LNCaP clone FGC (cell line): ENCODE measurements around the gene KCNIP4.
A peak's percentile ranks its signal among the peaks of the same experiment; 100 is the strongest.
"Not testable (repeated sequence)": the region's sequence is repeated elsewhere in the genome, so short reads cannot be mapped to it uniquely, and the experiment has no call there.

Experiments used
- DNase-seq: peaks from one replicate; pipeline ENCODE4 v3.0.0-alpha.2; 2011; ENCODE audit warnings: low read depth
- H3K4me3 ChIP-seq: 2 replicates; pipeline ENCODE4 v1.5.1; 2011; ENCODE audit warnings: mild to moderate bottlenecking, low read depth, low read length, control low read depth
- CTCF ChIP-seq: IDR thresholded peaks from 2 replicates; pipeline ENCODE4 v1.5.1; 2012; ENCODE audit warnings: mild to moderate bottlenecking; ENCODE audit not compliant: control insufficient read depth, insufficient read depth; ENCODE audit errors: extremely low read depth

KCNIP4 gene

DNA sequence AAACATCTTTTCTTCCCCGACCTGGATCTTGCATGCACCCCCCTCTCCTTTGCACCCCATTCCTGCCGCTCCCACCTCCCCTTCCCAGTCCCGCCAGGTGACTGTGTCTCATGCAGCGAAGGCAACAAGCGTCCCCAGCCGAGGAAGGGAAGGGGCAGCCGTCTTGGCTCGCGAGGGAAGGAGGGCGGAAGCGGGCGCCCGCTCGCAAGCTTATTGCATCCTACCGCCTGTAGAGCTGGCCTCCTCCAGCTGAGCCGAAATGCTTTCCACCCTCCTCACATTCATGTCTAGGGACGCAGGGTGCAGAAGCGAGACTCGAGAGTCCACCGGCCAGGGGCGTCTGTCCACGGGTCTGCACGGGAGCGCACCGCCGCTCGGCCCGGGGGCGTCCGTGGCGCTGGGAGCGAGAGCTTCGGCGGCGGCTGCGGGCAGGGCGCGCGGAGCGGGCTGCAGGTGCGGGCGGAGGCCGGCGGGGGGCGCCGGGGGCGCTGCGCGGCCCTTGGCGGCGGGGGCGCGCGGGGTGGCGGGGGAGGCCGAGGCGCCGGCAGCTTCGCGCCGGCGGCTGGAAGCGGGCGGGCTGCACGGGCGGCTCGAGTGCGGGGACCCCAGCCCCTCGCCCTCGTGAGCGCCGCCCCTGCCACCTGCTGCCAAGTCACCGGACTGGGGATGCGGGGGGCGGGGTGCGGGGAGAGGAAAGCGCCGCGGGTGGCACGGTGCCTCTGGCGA is at the start of gene KCNIP4:
TSS of gene KCNIP4 (minus strand) at position 426 of the 726 bp plus-strand sequence.
- TF ChIP-seq CTCF = 0 out of 2 replicates have a peak, but pooled peaks have one; percentile 15

DNA sequence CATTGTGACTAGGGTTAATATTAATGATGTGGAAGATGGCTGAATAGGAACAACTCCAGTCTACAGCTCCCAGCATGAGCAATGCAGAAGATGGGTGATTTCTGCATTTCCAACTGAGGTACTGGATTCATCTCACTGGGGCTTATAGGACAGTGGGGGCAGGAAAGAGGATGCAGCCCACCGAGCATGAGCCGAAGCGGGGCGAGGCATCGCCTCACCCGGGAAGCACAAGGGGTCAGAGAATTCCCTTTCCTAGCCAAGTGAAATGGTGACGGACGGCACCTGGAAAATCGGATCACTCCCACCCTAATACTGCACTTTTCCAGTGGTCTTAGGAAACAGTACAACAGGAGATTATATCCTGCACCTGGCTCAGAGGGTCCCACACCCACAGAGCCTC is 48.0 kb upstream of the KCNIP4 start:
- H3K4me3 ChIP-seq, DNase-seq: not testable (repeated sequence)

More for the DNA sequence above, at the start of gene KCNIP4:
- no peak within 1 kb of the TSS for H3K4me3 ChIP-seq
- DNase-seq = no peak

DNA sequence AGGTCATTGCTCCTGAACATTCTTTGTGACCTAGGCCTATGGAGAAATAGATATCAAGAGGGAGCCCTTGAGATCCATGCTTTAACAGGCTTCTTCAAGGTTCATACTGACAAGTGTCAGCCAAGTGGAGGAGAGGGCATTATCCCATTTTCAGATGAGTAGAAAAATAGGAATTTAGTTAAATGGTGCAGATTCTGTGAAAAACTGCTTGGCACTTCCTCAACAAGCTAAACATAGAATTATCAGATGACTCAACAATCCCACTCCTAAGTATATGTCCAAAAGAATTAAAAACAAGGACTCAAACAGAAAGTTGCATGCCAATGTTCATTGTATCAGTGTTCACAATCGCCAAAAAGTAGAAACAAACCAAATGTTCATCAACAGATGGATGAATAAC is 43.8 kb upstream of the KCNIP4 start:
- TF ChIP-seq CTCF = no peak
- no peak overlapping the region for H3K4me3 ChIP-seq
- no peak for DNase-seq

DNA sequence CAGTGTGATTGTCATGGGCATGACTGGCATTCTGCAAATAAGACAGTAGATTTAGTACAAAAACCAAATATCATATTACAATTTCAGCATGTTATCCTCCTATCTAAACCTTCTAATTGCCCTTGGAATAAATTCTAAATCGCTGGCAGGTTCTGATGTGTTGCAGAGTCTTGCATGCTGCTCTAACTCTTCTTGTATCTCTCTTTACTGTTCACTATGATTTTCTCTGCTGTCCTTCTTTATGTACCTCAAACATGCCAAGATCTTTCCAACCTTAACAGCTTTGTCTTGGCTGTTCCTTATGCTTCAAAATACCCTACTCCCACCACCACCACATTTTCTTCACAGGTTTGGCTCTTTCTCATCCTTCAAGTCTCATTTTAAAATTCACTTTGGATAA is 43.0 kb upstream of the KCNIP4 start:
- DNase-seq = no peak
- TF ChIP-seq CTCF = no peak
- no peak overlapping the region for H3K4me3 ChIP-seq

GRCh38 chr4:21991050-21991449 is 42.5 kb upstream of the KCNIP4 start:
- no peak overlapping the region for H3K4me3 ChIP-seq
- no peak for DNase-seq
- TF ChIP-seq CTCF = no peak

DNA sequence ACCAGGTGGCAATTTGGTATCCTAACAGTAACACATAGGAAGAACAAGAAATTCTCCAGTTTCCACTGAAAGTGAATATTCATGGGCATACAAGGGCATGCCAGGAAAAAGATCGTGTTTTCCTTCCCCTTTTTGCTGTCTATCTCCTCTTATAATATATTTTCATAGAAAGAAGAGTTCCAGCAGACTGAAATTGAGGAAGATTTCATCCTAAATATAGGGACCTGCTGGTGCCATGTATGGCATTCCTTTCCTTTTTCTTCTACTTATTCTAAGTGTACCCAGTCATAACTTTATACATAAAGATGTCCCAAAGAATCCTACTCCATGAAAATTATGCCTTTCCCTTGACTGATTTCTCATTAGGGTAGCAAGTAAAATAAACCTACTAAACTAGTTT is 40.8 kb upstream of the KCNIP4 start:
- no peak for TF ChIP-seq CTCF

DNA sequence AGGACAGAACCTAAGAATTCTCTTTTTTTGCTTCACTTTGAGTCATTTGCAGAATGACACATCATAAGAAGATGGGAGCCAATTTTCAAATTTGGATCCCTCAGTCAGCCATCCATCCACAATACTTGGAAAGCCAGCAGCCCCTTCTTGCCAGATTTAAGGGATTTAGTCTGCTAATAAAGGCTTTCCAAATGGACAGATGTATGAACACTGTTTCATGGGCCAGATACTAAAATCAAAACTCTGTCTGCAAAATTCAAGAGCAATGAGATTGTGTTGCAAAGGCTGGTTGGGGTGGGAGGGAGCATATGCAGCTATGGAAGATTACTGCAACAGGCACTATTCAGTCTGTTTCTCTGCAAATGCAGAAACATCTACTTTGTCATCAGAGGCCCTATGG is 37.7 kb upstream of the KCNIP4 start:
- no peak overlapping the region for H3K4me3 ChIP-seq
- no peak for TF ChIP-seq CTCF
- DNase-seq = no peak

More for the DNA sequence above, 40.8 kb upstream of the KCNIP4 start:
- DNase-seq = no peak
- no peak overlapping the region for H3K4me3 ChIP-seq
